GM18867 (cell line): ENCODE data around the gene C9orf85.

ENCODE experiments used
- ATAC-seq: cut with Tn5 transposase; IDR thresholded peaks from one replicate; pipeline ENCODE4 v1.9.1; 2021; ENCODE audit warnings: mild to moderate bottlenecking, moderate library complexity; ENCODE audit not compliant: unreplicated experiment

Gene C9orf85

DNA sequence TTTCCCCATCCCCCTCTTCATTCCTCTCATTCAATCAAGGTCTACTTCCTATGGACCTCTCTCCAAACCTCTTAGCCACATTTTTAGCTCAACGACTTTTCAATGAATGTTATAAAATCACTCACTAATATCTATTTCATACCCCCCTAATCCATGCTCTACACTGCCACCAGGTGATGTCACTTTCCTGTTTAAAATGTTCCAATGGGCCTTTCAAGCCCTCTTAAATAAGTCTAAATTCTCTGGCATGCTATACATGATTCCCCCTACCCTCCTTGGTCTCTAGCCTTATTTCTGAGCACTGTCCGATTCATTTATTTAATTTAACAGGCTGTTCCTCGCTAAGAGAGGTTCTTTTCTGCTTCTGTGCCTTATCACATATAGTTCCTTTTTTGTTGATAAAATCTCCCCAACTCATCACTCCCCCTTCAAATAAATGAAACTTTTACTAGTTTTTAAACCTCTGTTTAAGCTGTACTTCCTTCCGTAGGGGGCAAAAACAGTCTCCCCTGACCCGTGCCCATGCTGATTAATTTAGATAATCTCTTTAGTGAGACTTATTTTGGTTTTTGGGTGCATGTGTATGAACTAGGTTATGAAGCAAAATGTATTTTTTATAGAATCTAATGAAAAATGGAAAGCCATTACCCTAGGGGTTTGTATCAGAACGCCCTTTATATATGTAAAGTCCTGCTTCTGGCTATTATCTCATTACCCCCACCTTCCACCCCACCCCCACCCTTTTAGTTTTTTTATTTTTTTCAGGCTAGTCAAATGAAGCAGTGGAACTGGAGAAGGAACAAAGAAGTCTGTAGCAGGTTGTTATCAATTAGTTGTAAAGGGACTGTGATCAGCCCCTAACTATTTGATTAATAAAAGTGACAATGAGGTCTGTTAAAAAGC is 9.5 kb upstream of the C9orf85 start:
- ATAC-seq: no peak

DNA sequence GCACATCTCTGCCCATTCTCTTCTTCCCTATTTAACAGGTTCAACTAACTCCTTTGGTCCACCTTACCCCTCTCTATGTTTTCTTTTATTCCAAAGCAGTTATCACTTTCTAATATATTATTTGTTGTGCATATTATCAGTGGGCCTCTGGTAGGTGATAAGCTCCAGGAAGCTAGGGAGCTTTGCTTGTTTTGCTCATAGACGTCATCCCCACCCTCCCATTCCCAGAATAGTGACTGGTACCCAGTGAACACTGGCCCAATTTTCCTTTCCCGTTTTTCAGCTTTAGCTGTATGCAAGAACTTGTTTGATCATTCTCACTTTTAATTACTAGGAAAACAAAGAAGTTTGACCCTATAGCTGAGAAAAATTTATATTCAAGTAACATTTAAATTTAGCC is 7.4 kb upstream of the C9orf85 start:
- no peak for ATAC-seq

DNA sequence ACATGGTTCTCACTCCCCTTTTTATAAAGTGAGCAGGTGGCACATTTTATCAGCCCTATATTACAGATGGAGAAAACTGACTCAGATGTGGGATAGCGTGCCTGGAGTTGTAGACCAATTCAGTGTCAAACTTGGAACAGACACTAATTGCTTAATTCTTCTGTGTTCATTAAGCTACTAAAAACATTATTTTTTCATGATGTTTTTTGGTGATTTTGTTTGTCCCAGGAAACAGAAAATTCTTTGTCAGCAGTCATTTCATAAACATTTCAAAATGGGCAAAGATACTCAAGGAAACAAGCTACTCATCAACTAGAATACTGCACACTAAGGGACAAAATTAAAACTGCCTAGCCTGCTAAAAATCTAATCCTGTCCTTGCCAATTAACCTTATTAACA is 2.6 kb upstream of the C9orf85 start:
- no peak for ATAC-seq

DNA sequence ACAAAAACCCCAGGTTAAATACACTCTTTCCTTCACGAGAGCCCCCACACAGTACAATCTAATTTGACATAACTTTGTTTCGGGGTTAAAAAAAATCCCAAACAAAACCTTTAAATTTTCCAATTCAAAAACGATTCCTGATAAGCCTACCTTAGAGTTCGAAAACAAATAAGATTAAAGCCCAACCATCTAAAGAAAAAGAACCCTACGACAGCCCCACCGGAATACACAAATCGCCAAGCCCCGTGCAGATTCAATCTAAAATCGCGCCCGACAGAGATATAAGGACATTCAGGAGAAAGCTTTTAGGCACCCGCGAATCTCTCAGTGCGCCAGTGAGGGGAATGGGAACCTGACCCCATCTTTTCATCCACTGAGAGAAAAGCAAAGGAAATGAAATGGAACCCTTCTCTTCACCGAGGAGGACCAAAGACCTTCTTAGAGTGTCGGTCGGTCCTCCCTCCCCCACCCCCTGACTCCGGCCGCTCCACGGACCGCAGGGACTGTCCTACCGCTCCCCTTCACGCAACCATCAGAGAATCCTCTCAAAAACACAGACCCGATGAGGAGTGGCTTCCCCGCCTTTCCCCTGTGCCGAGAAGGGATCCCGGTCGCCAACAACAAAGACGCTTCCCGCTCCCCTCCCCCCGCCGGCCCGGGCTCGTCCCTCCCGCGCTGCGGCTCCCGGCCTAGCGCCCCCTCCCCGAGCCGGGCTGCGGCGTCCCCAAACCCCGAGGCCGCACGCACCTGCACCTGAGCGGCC is 1.4 kb upstream of the C9orf85 start:
- ATAC-seq: peak; percentile 9

DNA sequence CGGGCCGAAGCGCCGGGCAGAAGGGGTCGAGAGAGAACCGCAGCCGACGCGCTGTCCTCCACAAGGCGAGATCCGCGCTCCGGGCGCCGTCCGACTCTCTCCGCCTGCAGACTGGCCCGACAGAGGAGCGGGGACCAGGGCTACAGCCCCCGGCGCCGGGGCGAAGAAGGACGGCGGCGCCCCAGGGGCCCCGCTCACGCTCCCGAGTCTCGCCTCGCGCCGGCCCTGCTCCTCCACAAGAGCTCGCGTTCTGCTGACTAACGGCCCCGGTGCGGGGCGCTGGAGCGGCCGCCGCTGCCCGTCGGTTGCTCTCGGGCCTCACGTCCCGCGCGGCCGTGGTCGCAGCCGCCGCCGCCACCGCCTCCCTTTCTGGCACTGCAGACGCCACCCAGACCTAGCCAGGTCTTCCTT is 784 bp upstream of the C9orf85 start:
- peak; percentile 19 for ATAC-seq

DNA sequence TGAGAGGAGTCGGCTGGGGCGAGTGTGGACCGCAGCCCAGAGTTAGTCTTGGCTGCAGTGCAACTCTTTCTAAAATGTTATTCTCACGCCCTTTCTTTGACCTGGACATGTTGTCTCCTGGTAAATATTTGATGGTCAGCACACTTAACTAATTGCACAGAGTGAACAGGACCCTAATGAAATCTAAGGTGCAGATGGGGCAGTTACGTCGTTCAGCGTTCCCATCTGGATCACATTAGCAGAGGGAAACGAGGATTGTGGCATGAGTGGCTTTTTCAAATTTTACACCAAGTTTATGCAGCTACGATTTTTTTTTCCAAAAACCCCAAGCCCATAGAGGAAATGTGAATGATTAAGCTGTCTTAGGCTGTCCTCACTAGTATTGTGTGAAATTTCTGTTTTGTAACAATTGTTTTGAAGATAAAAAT is 483 bp downstream of the C9orf85 start:
- no peak for ATAC-seq

DNA sequence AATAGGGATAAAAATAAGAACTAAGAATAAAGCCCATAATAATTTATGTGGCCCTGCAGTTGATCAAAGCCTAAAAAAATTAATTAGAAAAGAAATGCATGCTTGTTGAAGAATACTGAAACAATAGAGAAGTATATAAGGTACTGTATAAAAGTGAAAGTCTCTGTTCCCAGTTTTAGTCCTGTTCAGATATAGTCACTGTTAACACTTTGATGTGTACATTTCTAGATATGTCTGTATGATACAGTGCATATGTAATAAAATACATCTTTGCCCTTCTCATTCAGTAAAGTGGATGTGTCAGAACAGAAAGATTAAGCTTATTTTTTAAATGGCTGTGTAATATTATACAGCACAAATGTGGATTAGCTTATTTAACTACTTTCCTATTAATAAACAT is 4.1 kb downstream of the C9orf85 start:
- ATAC-seq: no peak

DNA sequence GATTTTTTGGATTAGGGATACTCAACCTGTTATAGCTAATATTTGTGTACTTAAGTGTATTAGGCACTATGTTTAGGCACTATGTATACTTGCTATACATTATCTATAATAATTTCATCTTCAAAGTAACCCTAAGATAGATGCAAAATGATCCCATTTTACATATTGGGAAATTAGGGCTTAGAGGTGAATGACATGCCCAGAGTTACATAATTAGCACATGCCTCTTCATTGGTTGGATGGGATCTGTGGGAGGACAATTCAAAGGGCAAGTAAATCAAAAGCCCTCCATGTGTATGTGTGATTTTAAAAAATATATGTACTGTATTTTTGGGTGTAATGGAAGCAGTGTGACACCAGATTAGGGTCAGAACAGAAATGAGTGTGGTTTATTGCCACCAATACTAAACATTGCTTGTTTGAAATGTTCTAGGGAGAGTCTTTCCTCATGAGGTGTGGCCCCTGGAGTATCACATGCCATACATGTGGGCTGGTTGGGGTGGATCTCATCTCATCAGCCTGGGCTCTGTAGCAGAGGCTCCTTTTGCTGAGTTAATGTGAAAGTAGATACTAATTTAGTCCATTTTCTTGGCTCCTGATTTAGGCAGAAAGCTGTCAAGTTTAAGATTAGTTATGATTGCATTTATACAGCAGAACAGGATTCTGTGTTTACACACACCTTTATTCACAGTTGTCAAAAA is 5.5 kb downstream of the C9orf85 start:
- ATAC-seq: peak; percentile 69

DNA sequence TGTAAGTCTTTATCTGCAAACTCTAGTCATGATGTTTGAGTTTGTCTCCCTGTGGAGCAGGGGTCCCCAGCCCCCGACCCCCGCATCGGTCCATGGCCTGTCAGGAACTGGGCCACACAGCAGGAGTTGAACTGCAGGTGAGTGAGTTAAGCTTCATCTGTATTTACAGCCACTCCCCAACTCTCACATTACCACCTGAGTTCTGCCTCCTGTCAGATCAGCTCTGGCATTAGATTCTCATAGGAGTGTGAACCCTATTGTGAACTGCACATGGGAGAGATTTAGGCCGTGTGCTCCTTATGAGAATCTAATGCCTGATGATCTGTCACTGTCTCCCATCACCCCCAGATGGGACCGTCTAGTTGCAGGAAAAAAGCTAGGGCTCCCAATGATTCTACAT is 7.0 kb downstream of the C9orf85 start:
- ATAC-seq: no peak

DNA sequence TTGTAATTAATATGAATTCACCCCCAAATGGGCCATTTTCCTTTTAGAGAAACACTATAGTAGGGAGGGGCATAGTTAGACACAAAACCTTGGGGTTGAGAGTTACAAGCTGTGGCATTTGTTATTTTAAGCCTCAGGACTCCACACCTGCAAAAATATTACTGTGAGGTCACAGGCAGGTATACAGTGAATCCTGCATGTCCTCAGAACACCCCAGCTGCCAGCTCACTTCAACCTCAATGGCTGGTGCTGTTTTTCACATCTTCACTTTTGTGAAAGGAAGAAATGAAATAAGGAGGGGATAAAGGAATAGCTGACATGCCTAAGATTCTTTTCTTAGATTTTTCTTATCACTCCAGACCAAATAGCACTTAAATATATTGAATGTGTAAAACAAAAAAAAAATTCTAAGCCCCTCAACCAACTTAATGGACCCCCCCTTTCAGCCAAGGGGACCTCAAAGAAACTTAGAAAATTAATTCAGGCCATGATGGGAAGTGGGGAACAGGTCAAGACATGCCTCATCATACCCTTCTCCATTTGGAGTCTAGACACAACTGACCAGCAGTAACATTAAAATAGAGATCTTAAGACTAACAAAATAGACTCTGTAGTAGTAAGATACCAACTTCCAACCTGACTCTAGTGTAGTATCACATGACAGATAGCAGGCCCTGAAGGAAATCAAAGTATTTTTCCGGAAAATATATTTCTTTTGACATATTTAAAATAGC is 9.2 kb downstream of the C9orf85 start:
- ATAC-seq: no peak

DNA sequence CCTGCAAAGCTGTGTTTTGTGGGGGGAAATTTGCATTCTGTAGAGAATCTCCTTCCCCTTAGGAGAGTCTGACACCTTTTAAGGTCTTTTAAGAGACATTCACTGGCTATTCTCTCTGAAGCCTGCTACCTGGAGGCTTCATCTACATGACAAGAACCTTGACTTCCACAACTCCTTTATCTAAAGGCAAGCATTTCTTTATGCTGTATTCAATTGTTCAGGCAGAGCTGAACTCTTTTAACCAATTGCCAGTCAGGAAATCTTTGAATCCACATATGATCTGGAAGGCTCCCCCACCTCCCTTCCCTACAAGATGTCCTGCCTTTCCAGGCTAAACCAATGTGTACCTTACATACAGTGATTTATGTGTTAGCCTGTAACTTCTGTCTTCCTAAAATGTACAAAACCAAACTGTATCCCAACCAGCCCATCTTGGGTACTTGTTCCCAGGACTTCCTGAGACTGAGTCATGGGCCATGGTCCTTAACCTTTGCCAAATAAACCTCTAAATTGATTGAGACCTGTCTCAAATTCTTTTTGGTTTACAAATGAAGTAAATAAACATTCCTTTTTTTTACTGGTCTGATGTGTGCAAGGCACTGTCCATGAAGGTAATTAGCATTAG is 9.9 kb downstream of the C9orf85 start:
- ATAC-seq: no peak

DNA sequence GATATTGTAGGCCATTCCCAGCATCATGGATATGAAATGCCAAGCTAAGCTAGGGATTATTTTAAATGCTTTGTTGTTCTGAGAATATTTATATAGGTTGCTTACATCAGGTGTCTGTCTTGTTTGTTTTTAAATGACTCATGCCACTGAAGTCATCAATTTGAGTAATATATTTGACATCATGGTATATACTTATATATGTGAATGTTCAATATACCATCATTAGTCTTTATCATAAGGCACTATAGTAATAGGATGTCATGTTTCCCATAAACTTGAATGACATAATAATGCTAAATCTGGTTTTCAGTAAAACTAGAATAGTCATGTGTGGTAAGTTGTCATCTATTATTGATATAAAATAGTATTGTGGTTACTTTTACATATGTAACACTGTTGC is 13.1 kb downstream of the C9orf85 start:
- no peak for ATAC-seq

DNA sequence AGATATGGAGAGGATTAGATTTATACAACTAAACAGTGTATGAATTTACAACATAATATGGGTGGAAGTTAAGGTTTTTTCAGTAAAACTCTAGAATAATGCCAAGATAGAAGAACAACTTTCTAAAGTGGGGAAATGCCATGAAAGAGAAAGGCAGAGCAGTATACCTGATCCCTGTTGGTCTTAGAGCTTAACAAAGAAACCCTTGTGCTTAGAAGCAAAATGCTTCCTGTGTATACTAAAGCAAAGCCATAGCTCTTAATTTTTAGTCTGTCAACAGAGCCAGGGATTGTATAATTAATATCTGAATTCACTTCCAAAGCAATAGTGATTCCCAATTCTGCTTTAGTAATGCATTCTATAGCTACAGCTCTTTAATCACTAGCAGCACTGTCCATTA is 14.4 kb downstream of the C9orf85 start:
- ATAC-seq: no peak

DNA sequence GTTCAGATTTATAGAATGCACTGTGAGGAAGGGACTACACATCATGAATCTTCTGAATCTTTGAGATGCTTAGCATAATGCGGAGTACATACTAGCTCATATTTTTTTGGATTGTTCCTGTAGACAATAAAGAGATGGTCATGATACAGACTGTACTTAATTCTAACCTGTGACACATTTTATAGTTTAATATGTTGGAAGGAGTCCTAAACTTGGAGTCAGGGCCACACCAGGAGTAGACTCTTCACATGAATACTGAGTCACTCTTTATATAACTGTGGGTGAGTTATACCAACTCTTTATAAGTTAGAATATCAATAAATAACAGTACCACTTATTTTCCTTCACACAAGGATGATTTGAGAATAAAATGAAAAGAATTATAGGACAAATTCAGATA is 16.9 kb downstream of the C9orf85 start:
- ATAC-seq: no peak

DNA sequence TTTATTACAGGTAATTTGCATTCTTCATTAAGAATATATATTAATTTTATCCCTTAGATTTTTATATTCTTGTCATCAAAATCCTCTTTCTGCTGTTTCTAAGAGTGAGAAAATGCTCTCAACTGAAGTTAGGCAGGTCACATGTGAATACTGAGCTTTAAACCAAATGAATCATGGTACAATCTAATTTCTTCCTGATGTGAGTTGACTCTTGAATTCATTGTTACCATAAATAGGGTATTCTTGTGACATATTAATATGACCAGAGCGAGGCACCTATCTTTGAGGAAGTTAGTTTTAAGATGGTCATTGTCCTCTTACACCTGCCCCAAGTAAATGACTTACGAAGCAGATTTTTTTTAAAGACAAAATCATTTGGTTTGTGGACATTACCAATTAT is 17.4 kb downstream of the C9orf85 start:
- ATAC-seq: no peak

DNA sequence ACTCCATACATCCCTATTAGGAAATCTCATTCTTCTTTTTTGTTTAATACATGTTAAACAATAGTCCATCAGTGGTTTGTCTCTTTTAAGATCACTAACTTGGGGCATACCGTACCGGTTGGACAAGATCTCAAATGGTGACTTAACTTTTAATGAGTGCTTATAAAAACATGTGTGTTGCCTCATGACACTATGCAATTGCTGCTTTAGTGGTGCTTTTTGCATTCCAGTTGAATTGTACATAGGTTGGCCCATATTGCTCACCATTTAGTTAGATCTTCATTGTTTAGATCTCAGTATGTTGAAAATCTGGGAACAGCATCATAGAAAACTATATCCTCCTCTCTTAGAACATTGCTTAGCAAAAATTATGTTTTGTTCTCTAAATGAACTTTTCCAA is 17.8 kb downstream of the C9orf85 start:
- ATAC-seq: no peak

DNA sequence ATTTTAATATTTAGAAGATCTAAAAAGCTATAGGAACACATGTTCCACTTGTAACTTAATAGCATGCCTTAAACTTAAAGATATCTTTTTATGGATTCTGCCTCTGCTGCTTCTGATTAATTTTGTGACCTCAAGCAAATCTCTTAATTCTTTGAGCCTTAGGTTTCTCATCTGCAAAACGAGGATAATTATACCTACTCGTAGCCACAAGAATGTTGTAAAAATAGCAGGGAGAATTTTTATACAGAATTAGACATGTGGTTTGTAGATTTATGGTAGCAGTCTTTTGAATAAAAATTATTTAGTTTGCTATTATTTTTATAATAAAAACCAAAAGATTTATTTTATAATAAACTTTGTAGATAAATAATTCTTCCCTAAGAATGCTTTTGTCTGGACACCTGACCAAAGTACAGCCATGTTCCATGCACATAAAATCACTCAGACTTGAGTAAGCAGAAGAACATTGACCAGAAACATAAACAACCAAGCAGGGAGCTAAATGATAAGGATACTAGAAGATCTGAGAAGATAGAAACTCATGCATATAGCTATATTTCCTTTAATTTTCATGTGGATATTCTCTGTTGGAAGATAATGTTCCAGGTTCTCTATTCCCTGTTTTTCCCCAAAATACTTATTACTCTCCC is 18.5 kb downstream of the C9orf85 start:
- ATAC-seq: no peak

DNA sequence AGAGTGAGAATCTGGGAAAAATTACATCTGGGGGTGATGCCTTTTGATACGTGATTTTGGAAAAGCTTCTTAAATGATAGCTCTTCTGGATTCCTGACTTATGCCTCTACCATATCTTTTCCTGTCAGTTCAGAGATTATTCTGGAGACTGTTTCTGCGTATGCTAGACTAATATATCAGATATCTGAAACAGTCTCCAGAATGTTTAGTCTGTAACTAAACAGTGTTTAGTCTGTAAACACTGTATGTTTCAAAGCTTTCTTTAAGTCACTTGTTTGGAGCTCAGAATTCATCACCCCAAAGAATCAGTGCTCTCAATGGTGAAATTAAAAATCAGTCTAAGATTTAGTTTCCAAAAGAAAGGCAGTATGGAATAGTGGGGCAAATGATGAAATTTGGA is 19.7 kb downstream of the C9orf85 start:
- no peak for ATAC-seq

DNA sequence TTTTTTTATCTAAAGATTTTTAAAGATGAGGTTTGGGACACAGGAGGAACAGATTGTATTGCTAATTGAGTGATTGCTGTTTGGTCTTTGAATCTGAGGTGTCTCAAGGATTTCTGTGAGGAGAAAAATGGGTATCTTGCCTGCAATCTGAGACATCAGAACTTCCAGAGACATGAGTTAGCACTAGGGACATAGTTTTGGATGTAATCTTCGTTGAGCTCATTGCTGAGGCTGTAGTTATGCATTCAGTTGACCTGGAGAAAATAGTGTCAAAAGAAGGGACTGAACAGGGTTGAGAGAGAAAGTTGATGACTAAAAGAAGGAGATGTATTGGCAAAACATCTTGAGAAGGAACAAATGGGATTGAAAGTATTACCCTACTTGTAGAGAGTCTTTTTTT is 24.6 kb downstream of the C9orf85 start:
- ATAC-seq: no peak

DNA sequence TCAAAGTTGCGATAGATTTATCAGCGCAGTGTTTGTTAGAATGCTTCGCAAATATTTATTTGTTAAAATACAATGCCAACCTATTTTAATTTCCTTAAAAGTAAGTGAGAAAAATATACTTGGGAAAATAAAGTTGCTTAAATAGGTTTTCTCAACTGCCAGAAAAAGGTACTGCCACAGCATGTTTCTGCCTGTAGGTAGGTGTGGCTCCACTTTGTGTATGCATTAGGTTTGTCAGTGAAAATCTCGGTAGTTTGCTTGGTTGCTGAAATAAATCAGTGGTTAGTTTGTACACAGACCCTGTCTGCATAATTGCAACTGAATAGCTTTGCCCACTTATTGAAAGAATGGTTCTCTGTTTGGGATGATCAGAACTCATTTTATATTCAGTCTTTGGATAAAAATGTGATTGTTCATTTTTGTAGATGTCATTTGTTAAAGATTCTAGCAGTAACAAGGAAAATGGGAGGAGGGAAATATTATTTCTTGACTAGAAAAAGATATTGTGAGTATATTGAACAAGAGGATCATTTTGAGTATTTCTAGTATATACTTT is 25.7 kb downstream of the C9orf85 start:
- ATAC-seq: no peak
